ENCODE results near the gene TMEM245.

TMEM245 gene

DNA sequence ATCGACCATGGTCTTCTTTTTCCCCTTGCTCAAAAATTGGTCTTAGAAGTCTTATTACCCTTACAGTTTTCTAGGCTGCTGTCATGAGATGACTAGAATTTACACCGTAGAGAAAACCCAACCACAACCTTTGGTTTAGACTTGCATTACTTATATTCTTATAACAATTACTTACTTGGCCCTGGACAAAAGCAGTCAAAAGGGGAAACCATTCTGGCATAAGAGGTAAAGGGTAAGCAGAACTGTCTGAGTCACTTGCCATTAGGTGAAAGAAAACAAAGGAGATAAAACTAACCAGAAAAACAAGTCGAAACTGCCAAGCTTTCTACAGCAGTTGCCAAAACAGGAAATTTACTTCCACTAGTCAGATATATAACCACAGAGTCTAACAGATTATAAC is 17.9 kb downstream of the TMEM245 start:
- no peak for DNase-seq (ENCODE audit: low read depth in 2 of 2)

DNA sequence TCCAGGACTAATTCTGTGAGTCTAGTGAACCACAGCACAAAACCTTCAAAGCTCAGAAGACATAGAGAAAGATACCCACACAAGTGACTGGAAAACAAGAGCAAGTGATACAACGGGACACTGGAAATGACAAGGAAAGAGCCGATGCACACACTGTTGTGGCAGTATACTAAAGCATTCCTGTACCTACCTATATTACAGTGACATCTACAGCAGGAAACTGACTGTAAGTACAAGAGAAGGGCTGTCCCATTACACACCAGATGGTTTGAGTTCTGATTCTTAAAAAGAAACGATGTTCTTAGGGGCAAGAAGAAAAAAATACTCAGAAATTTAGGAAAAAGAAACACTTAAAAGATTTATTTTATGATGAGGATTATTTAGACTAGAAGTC is 18.5 kb downstream of the TMEM245 start:
- DNase-seq (ENCODE audit: low read depth in 2 of 2), result no peak

DNA sequence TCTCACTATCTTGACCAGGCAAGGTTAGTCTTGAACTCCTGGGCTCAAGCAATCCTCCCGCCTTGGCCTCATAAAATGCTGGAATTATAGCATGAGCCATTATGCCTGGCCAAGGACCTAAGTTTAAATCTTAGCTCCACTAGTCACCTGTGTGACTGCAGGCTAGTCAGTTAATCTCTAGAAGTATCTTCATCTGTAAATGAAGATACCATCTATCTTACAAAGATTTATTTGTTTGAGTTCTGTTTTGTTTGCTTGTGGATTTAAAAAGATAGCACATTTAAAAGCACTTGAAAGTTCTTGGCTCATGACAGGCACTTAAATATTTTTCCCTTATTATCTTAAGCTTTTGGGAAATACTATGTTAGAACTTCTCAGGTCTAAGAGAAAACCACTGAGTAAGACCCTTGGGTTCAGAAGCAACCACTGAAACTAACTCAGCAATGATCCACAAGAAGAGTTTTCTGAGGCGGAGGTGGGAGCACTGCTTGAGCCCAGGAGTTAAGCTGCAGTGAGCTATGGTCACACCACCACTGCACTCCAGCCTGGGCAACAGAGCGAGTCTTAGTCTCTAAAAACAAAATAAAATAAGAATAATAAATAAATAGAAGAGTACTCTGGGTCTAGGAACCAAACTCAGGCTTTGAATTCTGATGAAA is 19.1 kb downstream of the TMEM245 start:
- DNase-seq (ENCODE audit: low read depth in 2 of 2), result no peak

DNA sequence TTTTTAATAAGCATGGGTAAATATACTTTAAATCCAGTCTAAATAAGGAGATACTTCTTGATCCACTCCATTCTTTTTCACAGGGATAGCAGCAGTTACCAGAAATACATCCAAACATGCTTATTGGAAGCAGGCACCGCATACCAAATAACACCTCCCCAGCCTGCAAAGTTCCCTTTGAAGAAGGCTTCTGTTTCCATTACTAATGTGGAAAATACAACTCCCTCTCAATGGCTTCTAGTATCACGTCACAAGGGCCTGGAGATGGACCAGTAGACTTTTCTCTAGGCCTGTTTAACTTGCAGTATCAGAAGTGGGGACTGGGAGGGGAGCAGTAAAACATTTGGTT is 20.8 kb downstream of the TMEM245 start:
- no peak for DNase-seq (ENCODE audit: low read depth in 2 of 2)

DNA sequence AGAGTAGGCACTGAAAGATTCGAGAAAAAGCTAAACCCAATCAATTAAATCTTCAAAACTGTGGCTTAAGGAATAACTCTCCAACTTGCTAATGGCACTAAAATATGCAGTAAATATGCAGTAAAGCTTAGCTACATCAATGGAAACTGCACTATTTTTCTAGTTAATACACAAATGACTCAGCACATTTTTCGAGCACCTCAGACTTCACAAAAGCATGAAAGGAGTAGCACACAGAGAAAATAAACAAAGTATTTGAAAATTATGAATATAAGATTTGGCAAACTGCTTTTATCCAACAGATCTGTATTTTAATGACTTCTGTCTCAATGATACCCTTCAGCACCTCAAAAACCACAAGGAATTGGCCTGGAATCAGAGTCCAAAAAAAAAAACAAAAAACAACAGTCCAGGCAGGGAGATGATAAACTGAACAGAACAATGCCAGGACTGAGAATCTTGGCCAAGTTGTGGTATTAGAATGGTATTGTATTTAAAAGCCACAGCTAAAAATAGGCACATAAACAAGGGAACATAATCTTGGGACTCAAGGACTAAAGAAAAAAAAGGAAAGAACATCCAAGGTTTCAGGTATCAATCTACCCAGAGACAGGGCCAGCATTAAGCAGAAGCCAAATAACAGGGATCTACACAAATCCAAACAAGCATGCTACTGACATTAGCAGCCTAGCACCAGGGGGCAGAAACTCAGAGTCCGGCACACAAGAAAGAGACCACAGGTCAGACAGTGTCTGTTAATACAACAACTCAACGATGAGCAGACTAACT is 21.4 kb downstream of the TMEM245 start:
- DNase-seq (ENCODE audit: low read depth in 2 of 2), result no peak

DNA sequence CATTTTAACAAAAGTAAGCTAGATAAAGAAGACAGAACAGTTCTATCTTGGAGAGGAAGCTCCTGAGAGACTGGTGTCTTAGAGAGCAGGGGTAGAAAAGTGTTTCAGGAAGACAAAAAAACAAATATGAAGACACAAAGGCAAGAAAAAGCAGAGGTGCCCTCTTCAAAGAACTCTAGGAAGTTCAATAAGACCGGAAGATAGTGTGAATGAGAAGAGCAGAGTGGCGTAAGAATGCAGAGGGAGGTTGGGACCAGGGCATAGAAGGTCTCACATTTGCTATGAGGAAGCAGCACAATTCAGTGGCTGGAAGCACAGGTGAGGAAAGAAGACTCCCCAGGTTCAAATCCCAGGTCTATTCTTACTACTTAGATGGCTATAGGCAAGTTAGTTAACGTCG is 22.6 kb downstream of the TMEM245 start:
- DNase-seq (ENCODE audit: low read depth in 2 of 2), result no peak

DNA sequence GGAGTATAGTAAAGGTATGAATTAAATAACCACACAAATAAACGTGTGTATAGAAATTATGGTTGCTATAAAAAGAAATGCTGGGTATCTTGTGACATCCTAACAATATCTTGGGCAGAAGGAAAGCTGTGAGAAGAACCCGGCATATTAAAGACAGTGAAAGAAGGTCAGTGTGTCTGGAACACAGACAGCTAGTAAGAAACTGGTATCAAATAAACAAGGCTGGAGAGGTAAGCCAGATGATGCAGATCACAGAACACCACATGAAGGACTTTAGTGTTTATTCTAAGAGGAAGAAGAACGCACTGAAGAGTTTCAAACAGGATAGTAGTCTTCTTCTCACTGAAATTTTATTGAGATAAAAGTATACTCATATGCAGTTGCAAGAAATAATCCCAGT is 24.4 kb downstream of the TMEM245 start:
- no peak for DNase-seq (ENCODE audit: low read depth in 2 of 2)

DNA sequence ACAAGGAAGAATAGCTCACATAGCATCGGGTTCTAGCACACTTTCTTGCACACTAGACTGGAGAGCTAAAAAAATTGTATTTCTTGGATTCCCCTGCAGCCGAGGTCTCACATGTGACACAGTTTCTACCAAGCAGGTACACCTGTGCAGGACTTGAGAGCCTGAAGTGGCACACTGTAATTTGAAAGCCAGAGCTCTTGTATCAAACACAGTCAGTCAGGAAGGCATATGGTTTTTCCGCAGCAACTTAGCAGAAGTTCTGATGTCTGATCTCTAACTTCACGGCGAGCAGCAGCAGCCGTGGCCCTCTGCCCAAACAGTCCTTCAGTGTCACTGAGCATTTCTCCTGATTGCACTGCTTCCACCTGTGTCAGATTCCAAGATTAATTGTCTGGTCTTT is 25.5 kb downstream of the TMEM245 start:
- DNase-seq (ENCODE audit: low read depth in 2 of 2), result no peak

DNA sequence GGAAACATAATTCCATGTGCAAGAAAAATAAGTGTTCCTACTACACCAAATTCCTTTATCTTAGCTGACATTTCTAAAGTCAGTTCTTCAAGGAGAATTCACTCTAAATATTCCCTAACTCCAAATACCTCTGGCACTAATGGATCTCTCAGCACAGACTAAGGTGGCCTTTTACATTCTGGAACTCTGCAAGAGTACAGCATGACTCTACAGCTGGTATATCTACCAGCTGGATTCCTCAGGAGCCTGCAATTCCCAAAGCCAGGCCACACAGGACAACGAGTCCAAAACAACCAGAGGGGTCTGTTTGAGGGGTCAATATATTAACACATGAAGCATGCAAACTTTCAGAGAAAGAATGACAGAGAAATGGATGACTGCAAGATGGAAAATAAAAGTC is 27.2 kb downstream of the TMEM245 start:
- no peak for DNase-seq (ENCODE audit: low read depth in 2 of 2)

DNA sequence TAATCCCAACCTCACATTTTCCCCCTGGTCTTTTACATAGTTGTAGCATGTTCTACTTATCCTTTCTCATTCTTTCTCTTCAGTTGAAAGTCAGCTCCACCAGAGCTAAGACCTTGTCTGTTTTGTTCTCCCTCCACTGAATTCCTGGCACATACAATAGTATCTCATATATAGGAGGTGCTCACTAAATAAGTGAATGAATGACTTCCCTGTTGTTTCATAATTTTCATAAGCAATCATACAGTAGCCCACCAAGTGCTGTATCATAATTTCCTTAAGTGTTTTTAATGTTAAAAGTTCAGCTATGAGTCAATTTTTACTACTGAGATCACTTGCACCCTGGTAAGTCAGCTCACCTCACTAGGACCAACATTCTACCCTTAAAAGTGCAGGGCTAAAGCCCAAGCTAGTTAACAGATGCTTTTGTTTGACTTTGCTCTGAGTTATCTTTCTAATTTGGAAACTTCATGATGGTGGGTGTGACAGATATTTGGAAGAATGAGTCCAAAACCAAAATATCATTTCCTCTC is 27.6 kb downstream of the TMEM245 start:
- DNase-seq (ENCODE audit: low read depth in 2 of 2), result no peak

DNA sequence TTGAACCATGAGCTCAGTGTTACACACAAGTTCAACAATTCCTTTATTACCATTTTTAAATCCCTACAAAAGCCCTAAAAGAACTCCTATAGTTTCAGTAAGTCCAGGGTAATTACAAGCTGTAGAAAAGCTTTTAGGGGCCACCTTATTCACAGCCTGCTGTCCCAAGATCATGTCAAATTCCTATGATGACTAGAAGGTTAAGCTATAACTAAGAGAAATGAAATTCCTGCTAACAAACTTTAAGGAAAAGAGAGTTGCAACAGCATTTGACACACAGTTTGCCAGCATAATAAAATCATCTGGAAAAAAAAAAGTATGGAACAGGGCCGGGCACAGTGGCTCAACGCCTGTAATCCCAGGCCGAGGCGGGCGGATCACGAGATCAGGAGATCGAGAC is 31.5 kb downstream of the TMEM245 start:
- DNase-seq (ENCODE audit: low read depth in 2 of 2), result no peak

DNA sequence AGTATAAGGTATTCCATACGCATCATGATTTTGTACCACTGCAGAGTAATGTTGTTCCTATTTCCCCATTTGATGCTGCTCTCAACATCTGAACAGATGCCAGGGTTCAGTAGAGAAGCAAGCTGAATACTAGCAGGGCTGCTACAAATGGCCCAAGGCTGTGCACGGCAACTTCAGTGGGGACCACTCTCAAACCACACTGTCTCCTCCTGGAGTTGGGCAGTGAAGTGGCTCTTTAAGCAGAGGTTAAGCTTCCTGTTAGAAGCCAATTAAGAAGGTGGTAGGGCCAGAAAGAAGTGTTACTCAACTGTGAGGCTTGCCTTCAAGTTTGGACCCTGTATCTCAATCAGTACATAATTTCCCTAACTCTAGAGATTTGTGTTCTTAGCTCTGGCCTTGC is 32.0 kb downstream of the TMEM245 start:
- DNase-seq (ENCODE audit: low read depth in 2 of 2), result no peak

DNA sequence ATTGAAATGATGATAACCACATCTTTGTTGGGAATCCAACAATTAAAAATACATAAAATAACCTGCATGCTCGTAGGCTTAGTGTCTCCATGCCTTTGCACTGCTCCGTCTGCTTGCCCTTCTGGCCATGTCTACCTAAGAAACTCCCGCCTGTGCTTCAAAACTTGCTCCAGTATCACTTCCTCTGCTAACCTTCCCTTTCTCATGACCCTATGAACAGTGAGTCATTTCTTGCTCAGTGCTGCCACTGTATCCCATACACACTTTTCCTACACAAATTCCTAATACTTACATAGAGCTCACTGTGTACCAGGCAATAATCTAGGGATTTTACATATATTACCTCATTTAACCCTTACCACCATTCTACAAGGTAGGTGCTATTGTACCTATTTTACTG is 33.5 kb downstream of the TMEM245 start:
- no peak for DNase-seq (ENCODE audit: low read depth in 2 of 2)

DNA sequence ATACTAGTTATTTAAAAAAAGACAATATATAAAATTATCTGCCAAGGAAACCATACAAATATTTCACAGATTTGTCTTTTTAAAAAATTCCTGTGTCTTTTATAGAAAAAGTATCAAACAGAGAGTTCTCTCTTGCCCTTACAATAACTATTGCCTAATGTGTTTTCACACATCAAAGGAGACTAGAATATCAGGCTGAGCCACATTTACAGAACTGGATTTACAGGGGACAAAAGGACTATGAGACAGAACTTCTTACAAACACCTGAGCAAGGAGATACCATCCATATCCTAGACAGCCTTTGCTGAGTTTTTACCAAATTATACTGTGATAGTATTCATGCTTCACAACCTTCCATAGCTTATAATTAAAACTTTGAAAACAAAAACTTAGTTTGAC is 34.2 kb downstream of the TMEM245 start:
- DNase-seq (ENCODE audit: low read depth in 2 of 2), result no peak

DNA sequence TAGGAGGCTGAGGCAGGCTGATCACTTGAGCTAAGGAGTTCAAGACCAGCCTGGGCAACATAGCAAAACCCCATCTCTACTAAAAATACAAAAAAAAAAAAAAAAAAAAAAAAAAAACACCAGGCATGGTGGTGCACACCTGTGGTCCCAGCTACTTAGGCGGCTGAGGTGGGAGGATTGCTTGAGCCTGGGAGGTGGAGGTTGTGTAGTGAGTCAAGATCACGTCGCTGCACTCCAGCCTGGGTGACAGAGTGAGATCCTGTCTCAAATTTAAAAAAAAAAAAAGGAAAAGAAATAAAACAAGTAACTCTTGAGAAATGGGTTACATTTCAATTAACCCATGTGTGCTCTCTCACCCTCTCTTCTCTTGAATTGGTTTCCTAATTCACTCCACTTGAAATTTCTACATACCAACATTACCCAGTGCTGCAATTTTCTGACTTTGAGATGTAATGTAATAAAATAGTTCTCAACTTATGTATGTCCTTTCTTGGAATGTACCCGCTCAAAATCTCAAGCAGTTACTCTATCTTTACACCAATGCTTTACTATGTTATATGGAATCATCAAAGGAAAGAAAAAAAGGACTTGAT is 35.8 kb downstream of the TMEM245 start:
- no peak for DNase-seq (ENCODE audit: low read depth in 2 of 2)

DNA sequence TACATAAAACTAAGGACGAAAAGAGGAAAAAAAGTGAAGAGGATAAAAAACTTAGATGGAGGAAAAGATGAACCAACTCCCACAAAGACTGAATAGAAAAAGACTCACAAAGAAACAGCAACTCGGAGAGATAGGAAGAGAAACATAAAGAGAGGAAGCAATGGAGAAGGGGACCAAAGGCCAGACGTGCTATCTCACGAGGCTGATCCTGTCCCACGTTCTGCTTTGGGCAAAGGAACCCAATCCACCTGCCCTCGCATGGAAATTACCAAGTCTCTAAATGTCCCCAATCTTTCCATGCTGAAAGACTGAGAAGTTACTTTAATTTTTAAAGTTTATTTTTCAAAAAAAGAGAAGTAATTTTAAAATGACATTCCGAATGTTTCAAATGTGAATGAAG is 36.6 kb downstream of the TMEM245 start:
- DNase-seq (ENCODE audit: low read depth in 2 of 2), result no peak

DNA sequence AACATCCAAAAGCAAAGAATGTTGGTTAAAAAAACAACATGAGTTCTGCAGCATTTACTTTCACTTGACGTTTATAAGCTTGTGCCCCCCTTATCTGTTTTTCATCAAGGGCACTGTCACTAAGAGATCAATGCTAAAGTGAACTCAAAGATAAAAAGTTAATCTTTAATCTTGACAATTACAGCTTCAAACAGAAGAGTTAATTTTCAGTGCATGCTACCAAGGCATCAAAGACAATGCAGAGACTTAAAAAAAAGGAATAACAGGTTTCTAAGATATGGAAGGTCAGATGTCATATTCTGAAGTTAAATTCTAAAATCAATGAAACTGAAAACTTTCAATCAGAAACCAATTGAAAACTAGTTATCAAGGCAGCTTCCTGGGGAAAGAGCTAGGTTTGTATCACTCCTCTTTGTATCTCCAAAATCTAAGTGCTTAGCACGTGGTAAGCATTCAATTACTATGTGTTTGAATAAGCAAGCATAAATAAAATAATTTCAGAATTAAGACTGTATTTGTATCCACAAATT is 37.6 kb downstream of the TMEM245 start:
- no peak for DNase-seq (ENCODE audit: low read depth in 2 of 2)

DNA sequence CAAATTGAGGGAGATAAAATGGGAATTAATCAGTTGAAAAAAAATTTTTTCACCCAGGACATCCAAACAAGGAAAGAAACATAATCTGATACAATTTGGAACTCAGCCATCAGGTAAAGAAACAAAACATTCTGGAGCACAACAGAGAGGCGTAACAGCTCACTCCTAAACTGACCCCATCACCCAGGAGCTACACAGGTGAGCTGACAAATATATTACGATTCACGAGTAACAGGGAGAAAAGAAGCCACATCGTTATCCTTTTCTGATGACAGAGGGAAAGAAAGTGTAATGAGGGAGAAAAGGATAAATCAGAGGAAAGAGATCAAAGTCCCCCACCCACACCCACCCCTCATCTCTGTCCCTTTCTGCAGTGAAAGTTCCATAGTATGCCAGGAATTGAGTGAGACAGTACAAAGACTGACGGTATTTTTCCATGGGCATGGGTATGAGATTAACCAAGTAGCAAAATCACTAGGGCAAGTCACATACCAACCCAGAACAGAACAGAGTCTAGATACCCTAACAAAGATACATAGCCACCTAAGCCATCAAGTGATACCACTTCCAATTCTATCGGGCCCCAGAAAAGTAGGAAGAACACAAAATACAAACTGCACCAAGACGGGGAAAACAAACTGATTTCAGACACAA is 45.4 kb downstream of the TMEM245 start:
- DNase-seq (ENCODE audit: low read depth in 2 of 2), result no peak

DNA sequence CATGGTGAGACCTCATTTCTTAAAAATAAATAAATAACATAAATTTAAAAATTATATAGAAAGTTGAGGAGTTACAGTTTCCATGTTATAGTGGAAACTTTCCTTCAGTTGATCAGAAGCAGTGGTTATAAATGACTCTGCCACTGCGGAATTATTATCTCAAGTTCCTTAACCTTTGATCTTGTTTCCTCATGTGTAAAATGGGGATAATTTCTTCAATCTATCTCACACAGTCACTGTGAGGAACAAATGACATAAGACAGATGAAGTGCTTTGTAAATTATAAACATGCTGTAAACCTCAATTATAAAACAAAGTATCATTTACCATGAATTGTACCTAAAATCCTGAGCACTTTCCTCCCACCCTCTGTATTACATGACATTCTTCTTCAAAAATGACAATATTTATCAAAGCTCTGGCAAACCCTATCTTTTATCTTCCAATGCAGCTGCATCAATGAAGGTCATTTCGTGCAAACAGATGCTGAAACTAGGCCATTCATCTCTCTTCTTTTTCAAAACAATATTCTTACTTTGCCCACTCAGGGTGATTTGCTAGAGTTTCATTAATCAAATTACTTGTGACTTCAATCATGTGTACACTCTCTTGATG is 46.8 kb downstream of the TMEM245 start:
- no peak for DNase-seq (ENCODE audit: low read depth in 2 of 2)

DNA sequence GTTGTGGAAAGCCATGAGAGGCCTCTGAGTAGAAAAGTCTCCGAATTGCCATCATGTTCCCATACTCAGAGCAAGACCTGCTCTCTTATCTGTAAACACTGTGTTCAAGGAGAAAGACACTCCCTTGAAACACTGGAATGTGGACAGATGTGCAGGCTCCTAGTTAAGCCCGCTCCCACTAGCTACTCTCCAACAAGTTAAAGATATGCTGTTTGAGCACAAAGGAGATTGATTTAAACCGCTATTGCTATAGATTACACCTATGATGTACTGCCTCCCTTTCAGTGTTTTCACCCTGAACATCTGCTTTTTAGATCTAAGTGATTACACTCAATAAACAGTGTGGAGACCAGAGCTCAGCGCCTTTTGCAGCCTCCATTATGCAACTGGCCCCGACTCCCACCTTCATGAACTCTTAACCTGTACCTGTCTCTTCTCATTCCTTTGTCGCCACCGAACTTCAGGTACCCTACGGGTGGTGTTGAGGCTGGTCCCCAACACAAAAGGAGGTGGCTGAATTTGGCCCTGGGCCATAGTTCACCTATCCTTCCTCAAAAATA is 47.5 kb downstream of the TMEM245 start:
- no peak for DNase-seq (ENCODE audit: low read depth in 2 of 2)

DNA sequence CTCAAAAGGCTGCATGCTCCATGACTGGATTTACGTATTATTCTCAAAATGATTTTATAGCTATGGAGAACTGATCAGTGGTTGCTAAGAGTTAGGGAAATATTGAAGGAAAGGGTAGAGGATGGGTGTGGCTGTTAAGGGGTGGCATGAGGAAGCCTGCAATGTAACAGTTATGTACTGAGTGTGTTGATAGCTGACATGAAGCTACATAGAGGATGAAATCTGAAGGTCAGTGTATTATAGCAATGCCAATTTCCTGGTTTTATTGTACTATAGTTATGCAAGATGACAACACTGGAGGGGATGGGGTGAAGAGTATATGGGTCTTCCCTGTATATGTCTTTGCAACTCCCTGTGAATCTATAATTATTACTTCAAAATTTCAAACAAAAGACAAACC is 51.0 kb downstream of the TMEM245 start:
- DNase-seq (ENCODE audit: low read depth in 2 of 2), result no peak
